DMS 273 (cell line): ENCODE results near the gene SCNN1A.

Source experiments
- DNase-seq: peaks from one replicate; lab custom pipeline; 2025; ENCODE audit not compliant: unreplicated experiment; lab: John Stamatoyannopoulos, UW

The SCNN1A gene

DNA sequence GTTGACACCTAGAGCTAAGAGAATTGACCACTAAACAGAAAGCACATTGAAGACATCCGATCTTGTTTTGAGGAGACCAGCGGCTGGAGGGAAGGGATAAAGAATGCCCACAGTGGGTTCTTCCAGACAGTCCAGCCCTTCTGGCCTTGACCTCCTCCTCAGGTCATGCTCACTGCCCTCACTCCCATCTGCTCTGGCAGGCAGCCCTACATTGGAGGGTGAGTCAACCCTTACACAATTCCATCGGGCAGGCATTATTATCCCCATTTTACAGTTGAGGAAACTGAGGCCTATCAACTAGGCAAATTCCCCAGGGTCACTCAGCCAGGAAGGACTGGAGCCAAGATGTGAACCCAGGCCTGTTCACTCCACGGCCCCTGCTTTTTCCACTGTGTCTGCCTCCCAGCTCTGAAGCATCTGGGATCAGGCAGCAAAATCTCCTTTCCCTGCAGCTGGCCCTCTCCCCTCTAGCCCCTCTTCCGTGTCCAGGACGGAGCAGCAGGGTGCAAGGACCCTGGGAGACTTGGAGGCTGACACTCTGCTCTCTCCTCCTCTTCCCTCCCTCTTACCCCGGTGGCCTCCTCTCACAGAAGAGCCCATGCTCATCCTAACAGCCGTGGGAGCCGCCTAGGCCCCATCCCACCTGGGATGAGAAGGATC lies 5.3 kb downstream of the SCNN1A start:
- no peak for DNase-seq

- no peak for DNase-seq
Measured at GRCh38 chr12:6368906-6369525, 6.3 kb downstream of the SCNN1A start.

DNA sequence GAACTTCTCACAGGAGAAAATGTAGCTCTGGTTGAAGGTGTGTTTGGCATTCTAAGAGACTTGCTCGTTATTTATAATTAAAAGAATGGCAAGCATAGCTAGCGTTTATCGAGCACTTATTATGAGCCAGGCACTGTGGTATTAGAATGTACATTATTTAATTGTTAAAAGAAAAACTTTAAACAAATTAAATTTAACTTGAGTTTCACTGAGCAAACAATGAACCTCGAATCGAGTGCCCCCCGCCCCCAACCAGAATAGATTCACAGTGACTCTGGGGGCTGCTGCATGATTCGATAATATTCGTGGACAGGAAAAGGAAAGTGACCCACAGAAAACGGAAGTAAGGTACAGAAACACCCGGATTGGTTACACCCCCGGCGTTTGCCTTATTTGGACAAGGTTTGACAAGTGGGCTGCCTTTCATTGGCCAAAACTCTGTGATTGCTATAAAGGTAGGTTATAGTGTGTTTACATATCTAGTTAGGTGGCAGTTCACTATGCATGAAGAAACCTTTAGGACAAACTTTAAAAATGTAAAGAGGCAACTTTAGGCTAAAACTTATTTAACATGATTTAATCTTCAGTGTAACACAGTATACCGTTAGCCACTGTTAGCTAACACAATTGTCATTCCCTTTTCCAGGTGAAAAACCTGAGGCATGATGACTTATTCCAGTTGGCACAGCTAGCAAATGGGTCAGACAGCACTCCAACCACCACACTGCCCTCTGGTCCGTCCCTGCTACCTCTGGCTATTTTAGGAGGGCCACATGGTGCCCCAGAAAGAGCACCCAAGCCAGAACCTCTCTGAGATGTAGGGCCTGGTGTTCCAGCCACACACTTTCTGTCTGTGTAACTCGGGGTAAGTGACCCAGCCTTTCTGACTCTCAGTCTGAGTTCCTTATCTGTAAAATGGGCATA lies 7.1 kb downstream of the SCNN1A start:
- no peak for DNase-seq

- DNase-seq = peak; percentile 50
Measured at GRCh38 chr12:6367065-6367968, 8.0 kb downstream of the SCNN1A start.

GRCh38 chr12:6364044-6364374 lies 11.4 kb downstream of the SCNN1A start:
- DNase-seq = no peak

GRCh38 chr12:6363330-6364043 lies 11.9 kb downstream of the SCNN1A start:
- no peak for DNase-seq

DNA sequence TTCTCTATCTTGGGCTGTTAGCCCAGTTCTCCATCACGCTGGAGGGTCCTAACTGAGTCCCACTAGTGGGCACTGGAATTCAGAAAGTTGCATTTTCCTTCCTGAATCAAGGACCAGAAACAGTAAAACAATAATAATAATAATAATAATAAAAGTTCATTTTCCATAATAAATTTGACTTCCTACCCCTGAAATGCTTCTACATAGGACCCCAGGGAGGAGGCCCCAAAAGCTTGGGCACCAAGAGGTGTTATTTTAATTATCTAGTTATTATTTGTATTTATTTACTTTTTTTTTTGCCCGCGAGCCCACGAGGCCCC lies 12.4 kb downstream of the SCNN1A start:
- DNase-seq = no peak

DNA sequence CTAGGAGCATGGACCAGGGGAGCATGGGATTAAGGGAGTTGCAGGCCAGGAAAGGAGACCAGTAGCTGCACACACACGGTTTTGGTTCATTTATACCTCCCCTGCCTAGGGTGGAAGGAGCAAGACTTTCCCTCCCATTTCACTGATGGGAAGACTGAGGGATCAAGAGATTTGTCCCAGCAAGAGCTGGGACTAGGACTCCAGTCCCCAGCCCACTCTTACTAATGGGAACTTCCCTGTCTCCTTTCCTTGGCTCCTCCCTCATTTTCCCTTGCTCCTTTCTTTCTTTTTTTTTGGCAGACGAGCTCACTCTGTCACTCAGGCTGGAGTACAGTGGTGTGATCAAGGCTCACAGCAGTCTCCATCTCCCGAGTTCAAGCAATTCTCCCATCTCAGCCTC lies 13.0 kb downstream of the SCNN1A start:
- DNase-seq = no peak

DNA sequence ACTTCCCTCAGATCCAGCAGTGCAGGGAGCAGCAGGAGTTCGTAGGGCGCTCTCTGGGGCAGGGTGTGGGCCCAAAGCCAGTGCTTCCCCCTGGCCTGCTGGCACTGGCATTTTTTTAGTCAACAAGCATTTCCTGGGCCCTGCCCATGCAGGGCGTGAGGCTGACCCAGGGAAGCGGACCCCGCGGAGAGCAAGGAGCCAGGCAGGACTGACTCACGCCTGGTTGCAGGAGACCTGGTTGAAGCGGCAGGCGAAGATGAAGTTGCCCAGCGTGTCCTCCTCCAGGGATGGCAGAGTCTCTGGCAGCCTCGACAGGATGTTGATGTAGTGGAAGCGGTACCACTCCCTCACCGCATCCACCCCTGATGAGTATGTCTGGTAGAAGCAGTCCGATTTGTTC lies 13.5 kb downstream of the SCNN1A start:
- DNase-seq = no peak

DNA sequence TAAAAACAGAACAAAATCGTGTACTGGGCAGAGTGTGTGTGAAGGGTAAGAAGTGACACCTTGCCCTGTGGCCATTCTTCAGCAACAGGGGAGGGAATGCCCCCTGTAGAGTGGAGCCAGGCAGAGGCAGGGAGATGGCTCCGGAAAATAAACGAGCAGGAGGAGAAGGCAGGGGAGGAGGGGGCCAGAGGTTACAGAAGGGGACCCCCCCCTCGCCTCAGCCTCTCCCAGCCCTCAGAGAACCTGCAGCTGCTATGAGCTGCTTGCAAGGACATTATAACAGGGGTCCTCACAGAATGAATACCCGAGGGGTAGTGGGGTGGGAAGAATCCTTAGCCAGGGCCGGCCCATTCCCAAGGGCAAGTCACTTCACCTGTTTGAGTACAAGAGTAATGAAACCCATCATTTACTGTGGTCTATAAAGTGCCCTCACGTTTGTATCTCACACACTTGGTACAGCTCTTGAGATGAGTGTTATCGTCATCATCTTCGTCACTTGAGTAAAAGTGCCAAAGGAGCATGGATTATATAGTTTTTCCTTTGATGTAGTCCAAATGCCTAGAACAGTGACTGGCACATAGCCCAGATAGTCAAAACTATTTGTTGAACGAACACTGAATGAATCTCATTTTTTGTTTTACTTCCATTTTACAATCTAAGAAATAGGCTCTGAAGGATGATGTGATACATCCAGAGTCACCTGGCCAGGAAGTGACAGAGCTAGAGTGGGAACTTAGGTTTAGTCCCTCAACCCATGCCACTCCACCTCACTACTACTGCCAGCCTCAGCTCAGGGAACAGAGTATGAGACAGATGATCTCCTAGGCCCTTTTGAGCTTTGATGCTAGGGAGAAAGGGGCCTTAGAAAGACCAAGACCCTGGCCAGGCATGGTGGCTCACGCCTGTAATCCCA lies 14.5 kb downstream of the SCNN1A start:
- no peak for DNase-seq

GRCh38 chr12:6360080-6360571 lies 15.2 kb downstream of the SCNN1A start:
- DNase-seq = no peak

GRCh38 chr12:6358881-6359280 lies 16.5 kb downstream of the SCNN1A start:
- DNase-seq = no peak

- DNase-seq = no peak
Measured at GRCh38 chr12:6356374-6356820, 19.0 kb downstream of the SCNN1A start.

DNA sequence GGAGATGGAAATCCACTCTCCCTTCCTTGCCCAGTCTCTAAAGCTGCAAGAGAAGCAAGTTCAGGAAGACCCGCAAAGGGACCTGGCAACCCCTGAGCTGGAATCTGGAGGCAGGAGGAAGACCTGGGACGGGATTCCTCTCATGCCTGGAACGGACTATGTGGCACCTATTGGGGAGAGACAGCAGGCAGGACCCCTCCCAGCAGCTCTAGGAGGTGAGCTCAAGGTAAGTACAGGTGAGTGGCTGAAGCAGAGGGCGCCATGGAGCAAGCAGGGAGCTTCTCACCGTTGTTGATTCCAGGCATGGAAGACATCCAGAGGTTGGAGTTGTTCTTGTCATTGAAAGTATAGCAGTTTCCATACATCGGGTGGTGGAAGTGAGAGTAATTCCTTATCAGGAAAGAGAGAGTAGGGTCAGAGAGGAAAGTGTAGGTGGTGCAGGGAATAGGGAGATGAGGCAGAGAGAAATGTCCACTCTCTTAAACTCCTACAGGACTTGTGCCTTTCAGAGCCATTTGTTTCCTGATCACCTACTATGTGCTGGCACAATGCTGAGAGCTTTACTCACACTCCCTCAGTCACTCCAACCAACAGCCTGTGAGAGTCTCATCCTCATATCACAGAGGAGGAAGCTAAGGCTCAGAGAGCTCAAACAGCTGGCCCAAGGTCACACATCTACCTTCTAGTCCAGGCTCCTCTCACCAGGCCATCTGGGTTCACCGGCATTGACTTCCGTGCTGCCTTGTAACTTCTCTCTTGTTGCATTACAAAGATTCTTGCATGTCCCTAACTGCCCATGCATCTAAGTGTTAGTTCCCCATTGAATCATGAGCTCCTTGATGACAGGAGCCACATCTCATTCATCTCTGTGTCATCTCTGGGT lies 19.6 kb downstream of the SCNN1A start:
- no peak for DNase-seq

DNA sequence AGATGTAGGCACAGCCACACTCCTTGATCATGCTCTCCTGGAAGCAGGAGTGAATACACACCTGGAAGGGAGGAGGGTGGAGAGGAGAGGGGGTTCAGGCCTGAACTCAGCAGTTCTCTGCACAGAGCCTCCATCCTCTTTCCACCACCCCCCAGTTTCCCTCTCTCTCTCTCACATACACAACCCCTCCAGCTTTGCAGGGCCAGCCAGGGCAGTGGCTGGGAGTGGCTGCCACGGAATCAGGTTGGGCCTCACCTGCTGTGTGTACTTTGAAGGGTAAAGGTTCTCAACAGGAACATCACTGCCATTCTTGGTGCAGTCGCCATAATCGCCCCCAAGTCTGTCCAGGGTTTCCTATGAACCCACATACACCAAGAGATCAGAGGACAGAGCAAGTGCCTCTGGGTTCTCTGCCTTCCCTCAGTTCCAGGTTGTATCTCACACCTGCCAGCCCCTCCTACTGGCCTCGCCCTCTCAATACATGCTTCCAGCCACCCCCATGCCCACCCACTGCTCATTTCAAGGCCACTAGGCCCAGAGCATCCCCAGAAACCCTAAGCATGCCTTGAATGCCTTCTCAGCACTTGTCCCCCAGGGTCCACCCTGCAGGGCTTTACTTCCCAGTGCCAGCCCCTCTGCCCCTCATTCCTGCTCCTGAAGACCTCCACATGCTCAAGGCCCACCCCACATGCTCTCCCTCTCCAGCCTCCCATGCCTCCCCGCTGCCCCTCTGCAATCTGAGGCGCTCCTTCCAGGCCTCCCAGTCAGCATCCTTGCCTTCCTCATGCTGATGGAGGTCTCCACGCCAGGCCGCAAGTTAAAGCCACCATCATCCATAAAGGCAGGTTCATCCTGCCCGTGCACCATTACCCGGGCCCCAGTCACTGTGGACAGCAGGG lies 20.6 kb downstream of the SCNN1A start:
- no peak for DNase-seq

GRCh38 chr12:6352193-6353173 lies 22.9 kb downstream of the SCNN1A start:
- no peak for DNase-seq
